GM18873 (cell line): ENCODE measurements around the gene MYLK4.

Source experiments
- ATAC-seq: cut with Tn5 transposase; IDR thresholded peaks from one replicate; pipeline ENCODE4 v1.9.1; 2021; ENCODE audit warnings: mild to moderate bottlenecking, moderate library complexity, moderate number of reproducible peaks; ENCODE audit not compliant: unreplicated experiment, low FRiP score

MYLK4 gene

DNA sequence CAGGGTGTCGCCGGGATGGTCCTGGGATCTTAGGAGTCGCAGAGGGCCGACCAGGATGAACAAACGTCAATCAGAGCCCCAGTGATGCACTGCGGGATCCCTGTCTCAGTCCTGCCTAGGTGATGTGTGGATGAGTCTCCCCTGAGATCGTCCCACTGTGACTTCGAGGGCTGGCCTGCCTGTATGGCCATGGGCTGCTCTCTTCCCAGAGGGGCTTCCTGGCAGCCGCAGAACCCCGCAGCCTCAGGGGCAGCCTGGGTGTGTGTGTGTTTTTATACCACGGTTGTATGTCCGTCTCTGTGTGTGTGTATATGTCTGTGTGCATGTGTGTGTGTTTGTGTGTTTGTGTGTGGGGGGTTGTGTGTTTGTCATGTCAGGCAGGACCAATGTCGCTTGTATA, 111.6 kb downstream of the MYLK4 start:
- no peak for ATAC-seq

GRCh38 chr6:2636672-2637071, 114.0 kb downstream of the MYLK4 start:
- ATAC-seq, result no peak

DNA sequence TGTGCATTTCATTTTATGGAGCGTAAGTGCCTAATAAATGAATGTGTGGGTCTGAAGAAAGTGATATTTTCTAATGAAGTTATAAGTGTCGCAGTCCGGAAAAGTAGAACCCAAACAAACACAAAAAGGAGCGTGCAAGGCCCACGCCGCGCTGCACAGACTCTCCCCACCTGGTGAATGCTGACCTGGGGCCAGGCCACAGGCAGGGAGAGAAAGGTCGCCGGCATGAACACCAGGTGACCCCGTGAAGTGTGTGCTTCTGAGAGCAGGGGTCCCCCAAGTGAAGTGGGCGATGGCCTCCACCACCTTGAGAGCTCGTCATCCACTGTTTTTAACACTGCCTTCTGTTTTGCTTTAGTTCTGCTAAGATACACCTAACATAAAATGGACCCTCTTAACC, 114.8 kb downstream of the MYLK4 start:
- ATAC-seq, result no peak

GRCh38 chr6:2634139-2634964, 116.4 kb downstream of the MYLK4 start:
- ATAC-seq, result no peak

- no peak for ATAC-seq
These were observed 117.0 kb downstream of the MYLK4 start for GRCh38 chr6:2633736-2634135.

DNA sequence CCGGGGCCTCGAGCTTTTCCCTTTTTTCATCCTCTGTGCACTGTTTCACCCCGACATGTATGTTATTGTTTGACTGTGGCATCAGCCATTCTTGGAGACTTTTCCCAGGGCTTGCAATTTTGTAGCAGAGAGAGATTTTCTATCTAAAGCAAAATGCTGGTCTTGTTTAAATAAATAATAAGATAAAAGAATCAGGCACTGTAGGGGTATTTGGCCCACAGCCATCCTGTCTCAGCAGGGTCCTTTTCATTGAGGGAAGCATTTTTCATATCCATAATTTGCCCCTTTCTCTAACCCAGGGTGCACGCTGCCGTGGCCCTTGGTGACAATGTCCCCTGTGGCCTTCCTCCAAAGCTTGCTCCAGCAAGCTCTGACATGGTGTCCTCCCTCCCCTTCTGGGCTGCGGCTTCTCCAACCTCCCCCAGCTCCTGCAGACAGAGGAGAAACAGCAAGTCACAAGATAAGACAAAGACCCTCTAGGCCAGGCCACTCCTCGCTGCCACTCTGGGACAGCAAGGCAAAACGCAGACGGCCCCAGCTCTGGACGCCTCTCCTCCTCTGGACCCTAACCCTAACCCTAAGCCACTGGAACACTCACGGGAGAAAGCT, 117.6 kb downstream of the MYLK4 start:
- ATAC-seq, result no peak

- ATAC-seq, result no peak
These were observed 118.4 kb downstream of the MYLK4 start for GRCh38 chr6:2632368-2632767.

GRCh38 chr6:2630891-2631571, 119.7 kb downstream of the MYLK4 start:
- no peak for ATAC-seq

DNA sequence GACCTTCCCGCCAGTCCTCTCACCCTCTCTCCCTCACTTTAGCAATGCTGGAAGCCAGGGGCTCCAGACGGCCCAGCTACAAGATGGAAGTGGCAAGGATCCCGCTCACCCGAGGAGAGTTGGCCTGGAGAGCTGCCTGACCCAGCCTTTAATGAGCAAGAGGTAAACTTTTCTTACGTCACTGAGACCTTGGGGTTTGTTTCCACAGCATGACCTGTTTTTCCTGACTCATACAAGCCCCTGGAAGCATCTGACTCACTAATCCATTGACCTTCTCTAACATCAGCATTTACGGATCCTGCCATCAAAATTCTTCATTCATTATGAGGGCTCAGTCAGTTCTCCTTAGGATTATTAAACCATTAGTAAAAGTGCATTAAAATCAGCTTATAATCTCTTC, 120.4 kb downstream of the MYLK4 start:
- ATAC-seq, result no peak

- no peak for ATAC-seq
These were observed 124.3 kb downstream of the MYLK4 start for GRCh38 chr6:2626401-2626800.

GRCh38 chr6:2625581-2625980, 125.1 kb downstream of the MYLK4 start:
- no peak for ATAC-seq

DNA sequence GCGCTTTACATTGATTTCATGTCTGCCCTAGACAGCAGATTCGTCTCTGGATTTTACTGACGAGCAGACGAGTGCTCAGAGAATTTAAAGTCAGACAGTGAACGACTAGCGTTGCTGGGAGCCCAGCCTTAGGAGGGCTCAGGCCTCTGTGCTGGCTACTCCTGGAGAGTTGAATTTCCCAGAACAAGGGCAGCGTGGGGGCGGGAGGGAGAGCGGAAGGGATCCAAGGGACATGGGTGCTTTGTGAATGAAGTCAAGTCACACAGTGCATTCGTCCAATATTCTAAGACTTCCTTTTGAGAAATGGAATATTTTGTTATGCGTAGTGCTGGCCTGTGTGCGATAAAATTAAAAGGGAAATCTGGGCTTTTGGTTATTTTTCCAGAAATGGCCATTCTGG, 126.5 kb downstream of the MYLK4 start:
- ATAC-seq, result no peak

GRCh38 chr6:2623295-2623694, 127.4 kb downstream of the MYLK4 start:
- no peak for ATAC-seq

DNA sequence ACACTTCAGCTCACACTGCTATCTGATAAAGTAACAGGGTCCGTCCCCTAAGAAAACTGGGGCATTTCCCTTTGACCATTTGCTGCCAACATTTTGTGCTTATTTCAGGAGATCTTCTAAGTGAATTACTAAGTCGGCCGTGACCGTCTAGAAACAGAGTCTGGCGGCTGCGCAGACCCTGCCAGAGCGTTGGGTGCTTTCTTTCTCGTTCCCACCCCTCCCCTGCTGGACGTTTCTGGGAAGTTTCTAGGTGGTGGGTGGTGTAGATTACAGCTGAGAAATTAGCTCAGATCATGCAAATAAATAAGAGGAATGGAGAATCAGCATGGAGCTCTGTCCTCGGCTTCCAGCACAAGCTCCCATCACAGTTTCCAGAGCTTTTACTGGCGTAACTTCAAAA, 128.1 kb downstream of the MYLK4 start:
- no peak for ATAC-seq

DNA sequence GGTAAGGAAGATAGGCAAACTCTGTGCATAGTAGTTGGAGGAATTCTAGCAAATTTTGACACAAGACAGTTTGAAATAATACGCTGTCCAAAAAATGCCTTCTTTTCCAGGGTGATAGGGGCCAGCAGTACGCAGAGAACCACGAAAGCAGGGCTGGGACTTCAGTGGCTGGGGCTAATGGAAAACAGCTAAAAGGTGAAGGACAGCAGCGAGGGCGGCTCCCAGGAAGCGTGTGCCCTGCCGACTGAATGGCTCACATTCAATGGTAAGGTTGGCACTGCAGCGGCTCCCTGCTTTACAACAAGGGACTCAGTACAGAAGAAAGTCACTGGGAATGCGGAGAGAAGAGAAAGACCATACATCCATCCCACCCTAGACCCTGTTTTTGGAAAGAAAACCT, 131.1 kb downstream of the MYLK4 start:
- no peak for ATAC-seq

- no peak for ATAC-seq
These were observed 133.0 kb downstream of the MYLK4 start for GRCh38 chr6:2617729-2618128.

GRCh38 chr6:2616811-2617210, 133.9 kb downstream of the MYLK4 start:
- no peak for ATAC-seq

DNA sequence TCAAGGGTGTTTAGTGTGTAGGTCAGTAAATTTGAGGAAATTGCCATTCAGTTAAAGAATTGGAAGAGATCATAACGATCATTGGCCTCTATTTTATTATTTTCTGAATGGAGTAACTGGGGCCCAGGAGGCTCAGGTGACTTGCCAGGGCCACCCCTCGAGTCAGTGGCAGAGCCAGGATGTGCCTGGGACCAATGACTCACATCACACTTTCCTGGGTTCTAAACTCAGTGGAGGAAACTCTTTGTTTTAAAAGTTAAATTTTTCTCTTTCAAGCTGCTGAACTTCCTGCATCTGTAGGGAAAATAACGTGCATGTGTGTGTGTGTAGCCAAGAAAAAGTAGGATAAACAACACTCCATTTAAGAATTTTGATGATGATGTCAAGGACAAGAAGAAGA, 135.5 kb downstream of the MYLK4 start:
- ATAC-seq, result no peak

DNA sequence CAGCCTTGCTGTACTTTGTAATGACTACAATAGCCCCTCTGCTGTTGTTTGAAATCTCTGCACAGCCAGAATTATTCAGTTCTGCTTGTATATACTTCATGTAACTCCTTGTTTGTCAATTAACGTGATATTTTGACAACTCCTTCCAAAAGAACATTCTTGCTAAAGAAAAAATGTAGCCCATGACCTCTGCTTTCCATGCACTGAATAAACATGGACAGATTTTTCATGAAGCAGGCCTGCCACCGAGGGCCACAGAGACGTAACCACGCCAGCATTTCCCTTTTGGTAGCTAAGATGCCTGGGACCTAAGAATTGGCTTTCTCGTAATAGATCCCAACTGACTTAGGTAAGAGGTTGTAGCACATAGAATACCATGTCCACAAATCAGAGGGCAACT, 135.9 kb downstream of the MYLK4 start:
- ATAC-seq, result no peak

DNA sequence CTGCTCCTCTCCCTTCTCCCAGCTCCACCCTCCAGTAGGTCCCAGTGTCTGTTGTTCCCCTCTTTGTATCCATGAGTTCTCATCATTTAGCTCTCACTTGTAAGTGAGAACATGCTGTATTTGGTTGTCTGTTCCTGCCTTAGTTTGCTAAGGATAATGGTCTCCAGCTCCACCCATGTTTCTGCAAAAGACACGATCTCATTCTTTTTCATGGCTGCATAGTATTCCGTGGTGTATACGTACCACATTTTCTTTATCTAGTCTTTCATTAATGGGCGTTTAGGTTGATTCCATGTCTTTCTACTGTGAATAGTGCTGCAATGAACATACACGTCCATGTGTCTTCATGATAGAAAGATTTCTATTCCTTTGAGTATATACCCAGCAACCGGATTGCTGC, 136.6 kb downstream of the MYLK4 start:
- ATAC-seq, result no peak
